Testis (tissue), 2 donors: ENCODE data around the gene MYO19.

ENCODE experiments used
- CTCF ChIP-seq, 3 experiments: fragments of 450-650 bp in 2 of 3; fragments of 200-600 bp in 1 of 3; sonication (generic) in 1 of 3; IDR thresholded peaks; one replicate each; pipeline ENCODE4 v1.5.1; 2016 to 2019; ENCODE audit warnings: antibody characterized with exemption in 3 of 3, mild to moderate bottlenecking in 2 of 3, moderate library complexity in 1 of 3
- POLR2A ChIP-seq: fragments of 450-650 bp; IDR thresholded peaks from one replicate; pipeline ENCODE4 v1.6.1; 2017; ENCODE audit warnings: antibody characterized with exemption, mild to moderate bottlenecking, moderate library complexity

DNA sequence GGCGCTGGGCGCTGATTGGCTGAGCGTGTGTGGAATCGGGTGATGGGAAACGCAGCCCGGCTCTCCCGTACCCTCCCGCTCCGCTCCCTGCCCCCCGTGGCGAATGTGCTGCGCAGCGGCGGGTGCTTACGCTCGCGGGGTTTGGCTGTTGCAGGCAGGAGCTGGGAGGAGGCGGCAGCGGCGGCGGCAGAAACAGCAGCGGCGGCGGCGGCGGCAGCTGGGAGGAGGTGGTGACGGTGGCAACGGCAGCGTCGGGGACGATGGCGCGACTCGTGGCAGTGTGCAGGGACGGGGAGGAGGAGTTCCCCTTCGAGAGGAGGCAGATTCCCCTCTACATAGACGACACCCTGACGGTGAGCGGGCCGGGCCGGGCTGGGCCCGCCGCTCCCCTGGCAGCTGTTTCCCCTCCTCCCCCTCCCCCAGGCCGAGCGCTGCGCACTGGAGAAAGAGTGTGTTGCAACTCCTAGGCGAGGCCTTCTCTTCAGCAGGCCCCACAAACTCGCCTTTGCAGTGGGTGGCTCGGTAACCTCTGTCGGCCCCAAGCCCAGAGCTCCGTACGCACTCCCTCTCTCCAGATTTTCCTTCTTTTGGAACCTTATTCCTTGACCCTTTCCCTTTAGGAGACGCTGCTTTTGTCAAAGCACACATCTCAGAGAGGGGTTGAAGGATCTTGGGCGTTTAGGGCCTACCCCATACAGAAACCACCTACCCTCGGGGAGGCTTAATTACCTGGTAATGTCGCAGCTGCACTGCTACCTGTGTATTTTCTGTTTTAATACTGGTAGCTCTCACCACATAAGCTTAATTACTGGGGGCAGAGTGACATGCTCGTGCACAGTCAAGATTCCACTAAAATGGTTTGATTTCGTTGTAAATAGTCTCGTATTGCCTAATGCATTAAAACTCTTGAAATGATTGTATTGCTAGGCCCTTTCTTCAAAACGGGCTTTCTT is 11.1 kb upstream of the MYO19 start:
- TF ChIP-seq CTCF (IDR thresholded peaks at IDR 0.05) (no peak), POLR2A (peak; percentile 10)
